Thyroid gland (tissue), 4 donors: ENCODE data around the gene GALNT2. TPM values are rescaled to one million over a fixed set of nuclear protein-coding genes. Genes with fewer than 3 reads are reported as not detected.

Experiments
- DNase-seq, 2 donors: peaks; one replicate each; pipeline ENCODE4 v3.0.0-alpha.2; 2019
- H3K27ac ChIP-seq, 3 donors: fragments of 200-600 bp; sonication (generic); 1 replicate in 2 of 3; 2 replicates in 1 of 3; pipeline ENCODE4 v1.5.1; 2016 to 2019; ENCODE audit warnings: mild to moderate bottlenecking in 1 of 3, moderate library complexity in 1 of 3
- H3K27me3 ChIP-seq: fragments of 200-600 bp; sonication (generic); one replicate; pipeline ENCODE4 v1.5.1; 2019
- H3K36me3 ChIP-seq, 2 donors: fragments of 200-600 bp; sonication (generic); one replicate each; pipeline ENCODE4 v1.5.1; 2016 to 2019
- H3K4me1 ChIP-seq, 2 donors: fragments of 200-600 bp; sonication (generic); one replicate each; pipeline ENCODE4 v1.5.1; 2017 to 2019
- H3K4me3 ChIP-seq, 3 donors: fragments of 200-600 bp; sonication (generic); replicated peaks in 1 of 3; 1 replicate in 2 of 3; 2 replicates in 1 of 3; pipeline ENCODE4 v1.5.1; 2016; ENCODE audit warnings: mild to moderate bottlenecking in 1 of 3
- H3K9me3 ChIP-seq: fragments of 200-600 bp; sonication (generic); one replicate; pipeline ENCODE4 v1.5.1; 2017
- POLR2A ChIP-seq, 2 donors: fragments of 450-650 bp; IDR thresholded peaks; one replicate each; pipeline ENCODE4 v1.6.1; 2017; ENCODE audit warnings: antibody characterized with exemption in 2 of 2, mild to moderate bottlenecking in 2 of 2, moderate library complexity in 1 of 2
- WGBS, 2 donors: methylation state at CpG; one replicate each; pipeline ENCODE4 v1.1.5; 2017; 5-methylcytosine and 5-hydroxymethylcytosine counted together
- intact Hi-C: fragments of 100-400 bp; cut with DNase I; formaldehyde crosslinking; loops from one replicate; pipeline ENCODE4 v1.15.1; 2023
- total RNA-seq, 4 donors: library from RNA; depleted of rRNA; stranded (reverse); fragments of >200 nt; gene quantifications; one replicate each; pipeline ENCODE4 v1.2.3, GENCODE V29; 2016
- TF ChIP-seq, protein P1 (sequence below), 6 experiments: fragments of 200-600 bp in 3 of 6; fragments of 450-650 bp in 3 of 6; sonication (generic) in 3 of 6; IDR thresholded peaks; one replicate each; pipeline ENCODE4 v1.5.1; 2016 to 2019; ENCODE audit warnings: antibody characterized with exemption in 6 of 6, mild to moderate bottlenecking in 2 of 6, inconsistent platforms in 1 of 6, moderate library complexity in 1 of 6

GALNT2 gene
- total RNA-seq, 4 donors from 2014 or later: 26.2 to 48.9 (median 42.3) TPM

DNA sequence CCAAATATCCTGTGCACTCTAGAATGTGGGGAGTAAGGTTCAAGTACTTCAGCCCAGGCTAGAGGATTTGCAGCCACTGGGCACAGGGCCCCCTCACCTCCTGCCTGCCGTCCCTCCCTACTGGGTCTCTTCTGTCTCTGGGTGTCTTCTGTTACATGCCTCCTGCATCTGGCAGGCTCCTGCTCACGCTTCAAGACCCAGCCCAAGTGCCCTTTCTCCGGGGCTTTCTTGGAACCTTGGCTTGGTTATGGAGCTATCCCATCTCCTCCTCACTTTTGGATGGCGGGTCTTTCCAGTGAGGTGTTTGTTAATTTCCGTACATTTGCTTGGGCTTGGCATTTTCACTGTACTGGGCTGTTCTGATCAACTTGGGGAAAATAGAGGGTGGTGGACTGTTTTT is 129.0 kb downstream of the GALNT2 start:
- no peak for TF ChIP-seq POLR2A (IDR thresholded peaks at IDR 0.05)
- TF ChIP-seq, protein P1, sequence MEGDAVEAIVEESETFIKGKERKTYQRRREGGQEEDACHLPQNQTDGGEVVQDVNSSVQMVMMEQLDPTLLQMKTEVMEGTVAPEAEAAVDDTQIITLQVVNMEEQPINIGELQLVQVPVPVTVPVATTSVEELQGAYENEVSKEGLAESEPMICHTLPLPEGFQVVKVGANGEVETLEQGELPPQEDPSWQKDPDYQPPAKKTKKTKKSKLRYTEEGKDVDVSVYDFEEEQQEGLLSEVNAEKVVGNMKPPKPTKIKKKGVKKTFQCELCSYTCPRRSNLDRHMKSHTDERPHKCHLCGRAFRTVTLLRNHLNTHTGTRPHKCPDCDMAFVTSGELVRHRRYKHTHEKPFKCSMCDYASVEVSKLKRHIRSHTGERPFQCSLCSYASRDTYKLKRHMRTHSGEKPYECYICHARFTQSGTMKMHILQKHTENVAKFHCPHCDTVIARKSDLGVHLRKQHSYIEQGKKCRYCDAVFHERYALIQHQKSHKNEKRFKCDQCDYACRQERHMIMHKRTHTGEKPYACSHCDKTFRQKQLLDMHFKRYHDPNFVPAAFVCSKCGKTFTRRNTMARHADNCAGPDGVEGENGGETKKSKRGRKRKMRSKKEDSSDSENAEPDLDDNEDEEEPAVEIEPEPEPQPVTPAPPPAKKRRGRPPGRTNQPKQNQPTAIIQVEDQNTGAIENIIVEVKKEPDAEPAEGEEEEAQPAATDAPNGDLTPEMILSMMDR (IDR thresholded peaks at IDR 0.05): no peak
- Histone ChIP-seq H3K9me3 (no peaks in the 10 kb centered on the region), H3K27me3 (no peaks in the 10 kb centered on the region), H3K4me1 (peaks cover 4 to 8% of the 10 kb centered on the region in 2 donors), H3K36me3 (no peaks in the 10 kb centered on the region), H3K27ac (no peak overlapping the region), H3K4me3 (no peak overlapping the region)
- intact Hi-C loops: no loop called here
- WGBS, 2 donors: 97% methylated on average over 5 of the region's 5 CpGs
- DNase-seq: no peak

DNA sequence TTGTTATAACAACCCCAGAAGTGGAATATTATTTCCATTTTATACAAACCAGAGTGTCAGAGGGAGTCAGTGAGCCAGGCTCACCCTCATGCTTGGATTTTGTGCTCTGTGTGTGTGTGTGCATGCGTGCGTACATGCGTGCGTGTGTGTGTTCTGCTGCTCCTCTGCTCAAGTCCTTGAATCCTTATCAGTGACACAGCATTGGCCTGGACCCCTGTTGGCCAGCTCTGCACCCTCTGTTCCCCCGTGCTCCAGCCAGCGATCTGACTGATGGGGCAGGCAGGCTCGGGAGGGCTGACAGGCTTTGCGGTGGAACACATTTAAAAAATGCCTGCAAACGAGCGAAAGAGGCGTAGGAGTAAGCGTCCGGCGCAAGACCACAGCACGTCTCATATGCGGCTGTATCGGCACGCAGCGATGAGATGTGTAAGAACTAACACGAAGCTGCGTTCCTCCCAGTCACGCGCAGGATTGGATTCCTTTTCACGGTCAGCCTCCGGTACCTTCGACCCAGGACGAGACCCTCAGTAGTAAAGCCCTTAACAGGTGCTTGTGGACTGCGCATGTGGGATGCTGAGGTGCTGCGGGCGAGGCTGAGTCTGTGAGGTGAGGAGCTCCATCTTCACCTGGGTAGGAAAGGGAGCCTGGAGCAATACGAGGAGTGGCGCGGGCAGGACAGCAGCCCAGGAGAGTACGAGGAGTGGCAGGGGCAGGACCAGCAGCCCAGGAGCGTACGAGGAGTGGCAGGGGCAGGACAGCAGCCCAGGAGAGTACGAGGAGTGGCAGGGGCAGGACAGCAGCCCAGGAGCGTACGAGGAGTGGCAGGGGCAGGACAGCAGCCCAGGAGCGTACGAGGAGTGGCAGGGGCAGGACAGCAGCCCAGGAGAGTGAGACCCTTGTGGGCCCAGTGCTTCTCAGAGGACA is 130.9 kb downstream of the GALNT2 start:
- 94% methylated on average over 41 of the region's 41 CpGs for WGBS, 2 donors
- no peak for DNase-seq
- TF ChIP-seq, protein P1 (IDR thresholded peaks at IDR 0.05): no peak
- no peak for TF ChIP-seq POLR2A (IDR thresholded peaks at IDR 0.05)
- no peak overlapping the region for H3K4me3 ChIP-seq
- intact Hi-C loops: no loop called here
- H3K36me3 ChIP-seq: no peaks in the 10 kb centered on the region
- H3K27me3 ChIP-seq: no peaks in the 10 kb centered on the region
- H3K4me1 ChIP-seq: no peaks in the 10 kb centered on the region
- no peaks in the 10 kb centered on the region for H3K9me3 ChIP-seq
- H3K27ac ChIP-seq: no peak overlapping the region

DNA sequence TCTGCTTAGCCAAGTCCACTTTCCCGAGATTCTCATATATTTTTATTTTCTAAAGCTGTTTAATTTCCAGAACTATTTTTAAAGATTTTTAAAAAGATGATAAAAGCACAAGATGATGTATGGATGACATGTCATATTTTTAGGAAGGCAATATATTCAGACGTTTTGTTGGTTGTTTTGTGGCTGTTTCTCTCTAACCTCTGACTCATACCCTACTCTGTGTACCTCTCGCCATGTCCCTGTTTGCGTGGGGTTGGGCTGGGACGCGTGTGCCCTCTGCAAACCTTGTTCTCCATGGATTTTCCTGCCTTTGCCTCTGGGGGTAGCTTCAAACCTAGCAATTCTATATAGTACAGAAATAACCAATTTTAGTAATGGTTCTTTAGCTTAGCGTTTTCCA is 132.0 kb downstream of the GALNT2 start:
- 91% methylated on average over 7 of the region's 7 CpGs for WGBS, 2 donors
- intact Hi-C loops: no loop called here
- Histone ChIP-seq H3K4me3 (no peak overlapping the region), H3K36me3 (no peaks in the 10 kb centered on the region), H3K27me3 (no peaks in the 10 kb centered on the region), H3K4me1 (no peaks in the 10 kb centered on the region), H3K27ac (no peak overlapping the region), H3K9me3 (no peaks in the 10 kb centered on the region)
- DNase-seq: no peak
- TF ChIP-seq POLR2A (IDR thresholded peaks at IDR 0.05): no peak
- TF ChIP-seq, protein P1 (IDR thresholded peaks at IDR 0.05): no peak

DNA sequence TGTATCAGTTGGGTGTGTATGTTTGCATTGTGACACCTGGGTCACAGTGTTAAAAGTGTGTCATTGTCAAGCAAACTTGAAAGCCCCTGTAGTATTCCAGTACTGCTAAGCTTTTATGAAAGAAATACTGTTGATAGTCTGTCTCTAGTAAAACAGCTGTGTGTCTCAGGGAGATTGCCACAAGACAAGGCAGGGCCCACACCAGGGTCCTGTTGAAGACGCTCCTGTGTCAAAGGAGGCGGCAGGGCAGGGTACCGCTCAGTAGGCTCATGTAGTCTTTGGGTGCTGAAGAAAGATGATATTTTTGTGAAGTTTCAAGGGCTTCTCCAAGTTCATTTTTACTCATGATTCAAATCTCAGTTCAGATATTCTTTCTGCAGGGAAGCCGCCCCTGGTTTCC is 132.5 kb downstream of the GALNT2 start:
- WGBS, 2 donors: 99% methylated on average over 4 of the region's 4 CpGs
- H3K36me3 ChIP-seq: no peaks in the 10 kb centered on the region
- intact Hi-C loops: no loop called here
- H3K27me3 ChIP-seq: no peaks in the 10 kb centered on the region
- H3K4me3 ChIP-seq: no peak overlapping the region
- TF ChIP-seq POLR2A (IDR thresholded peaks at IDR 0.05): no peak
- TF ChIP-seq, protein P1 (IDR thresholded peaks at IDR 0.05): no peak
- no peak overlapping the region for H3K27ac ChIP-seq
- DNase-seq: no peak
- no peaks in the 10 kb centered on the region for H3K9me3 ChIP-seq
- H3K4me1 ChIP-seq: peaks cover 0 to 3% of the 10 kb centered on the region in 2 donors

DNA sequence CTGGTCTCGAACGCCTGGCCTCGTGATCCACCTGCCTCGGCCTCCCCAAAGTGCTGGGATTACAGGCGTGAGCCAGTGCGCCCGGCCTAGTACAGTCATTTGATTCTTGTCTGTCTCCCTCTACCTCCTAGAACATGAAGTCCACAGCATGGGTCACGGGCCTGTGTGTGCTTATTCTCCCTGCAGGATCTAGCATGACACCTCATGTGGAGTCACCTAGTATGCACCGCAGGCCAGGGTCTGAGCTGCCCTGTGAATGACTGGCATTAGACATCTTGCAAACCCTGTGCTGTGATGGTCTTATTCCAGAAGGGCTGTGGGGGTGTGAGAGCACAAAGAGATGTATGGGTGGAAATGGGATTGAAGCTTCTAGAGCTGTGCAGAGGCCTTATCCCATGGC is 133.2 kb downstream of the GALNT2 start:
- 94 to 95% methylated on average over 7 to 9 of the region's 9 CpGs for WGBS, 2 donors
- H3K4me1 ChIP-seq: peaks cover 0 to 11% of the 10 kb centered on the region in 2 donors
- H3K9me3 ChIP-seq: no peaks in the 10 kb centered on the region
- no peaks in the 10 kb centered on the region for H3K27me3 ChIP-seq
- intact Hi-C loops: no loop called here
- no peak overlapping the region for H3K4me3 ChIP-seq
- H3K36me3 ChIP-seq: no peaks in the 10 kb centered on the region
- no peak for DNase-seq
- H3K27ac ChIP-seq: no peak overlapping the region
- TF ChIP-seq POLR2A (IDR thresholded peaks at IDR 0.05): no peak
- TF ChIP-seq, protein P1 (IDR thresholded peaks at IDR 0.05): no peak
